Fibroblast of lung (primary cell): ENCODE data around the gene PADI6. TPM values are rescaled to one million over a fixed set of nuclear protein-coding genes. Genes with fewer than 3 reads are reported as not detected.

Experiments
- DNase-seq, 2 donors: peaks; one replicate each; pipeline versions ENCODE4 v3.0.0 to v3.0.0-alpha.2; 2010; ENCODE audit warnings: low read depth in 2 of 2
- H2AFZ ChIP-seq: 2 replicates; pipeline ENCODE4 v1.5.1; 2012; ENCODE audit warnings: low read length, control low read depth, inconsistent platforms
- H3K27ac ChIP-seq: 2 replicates; pipeline ENCODE4 v1.5.1; 2011; ENCODE audit warnings: low read length, control low read depth; ENCODE audit not compliant: insufficient read depth
- H3K27me3 ChIP-seq: 2 replicates; pipeline ENCODE4 v1.5.1; 2011; ENCODE audit warnings: mild to moderate bottlenecking, low read length; ENCODE audit not compliant: control insufficient read depth, insufficient read depth
- H3K36me3 ChIP-seq: 2 replicates; pipeline ENCODE4 v1.5.1; 2011; ENCODE audit warnings: low read length; ENCODE audit not compliant: control insufficient read depth, insufficient read depth
- H3K4me1 ChIP-seq: 2 replicates; pipeline ENCODE4 v1.5.1; 2011; ENCODE audit warnings: low read length; ENCODE audit not compliant: control insufficient read depth, insufficient read depth; ENCODE audit errors: extremely low read depth
- H3K4me2 ChIP-seq: 2 replicates; pipeline ENCODE4 v1.5.1; 2011; ENCODE audit warnings: low read length, control low read depth; ENCODE audit not compliant: insufficient read depth; ENCODE audit errors: extremely low read depth
- H3K4me3 ChIP-seq, 4 experiments: fragments of 200-600 bp in 1 of 4; sonication (generic) in 1 of 4; replicated peaks in 1 of 4; 2 replicates each; pipeline ENCODE4 v1.5.1; 2011 to 2016; ENCODE audit warnings: low read length in 4 of 4, low read depth in 3 of 4, mild to moderate bottlenecking in 3 of 4, control low read depth in 2 of 4, inconsistent platforms in 1 of 4, mixed read lengths in 1 of 4; ENCODE audit not compliant: insufficient read depth in 1 of 4; ENCODE audit errors: control extremely low read depth in 1 of 4
- H3K79me2 ChIP-seq: 2 replicates; pipeline ENCODE4 v1.5.1; 2012; ENCODE audit warnings: mild to moderate bottlenecking, low read length, inconsistent platforms; ENCODE audit not compliant: control insufficient read depth, insufficient read depth
- H3K9ac ChIP-seq: 2 replicates; pipeline ENCODE4 v1.5.1; 2011; ENCODE audit warnings: mild to moderate bottlenecking, low read length, control low read depth; ENCODE audit not compliant: insufficient read depth
- H3K9me3 ChIP-seq: 2 replicates; pipeline ENCODE4 v1.5.1; 2012; ENCODE audit warnings: low read depth, low read length; ENCODE audit not compliant: control insufficient read depth, insufficient read depth
- H4K20me1 ChIP-seq: 2 replicates; pipeline ENCODE4 v1.5.1; 2011; ENCODE audit warnings: low read length; ENCODE audit not compliant: control insufficient read depth, insufficient read depth; ENCODE audit errors: extremely low read depth
- CTCF ChIP-seq, 2 donors: IDR thresholded peaks in 1 of 2; conservative IDR thresholded peaks in 1 of 2; 1 replicate in 1 of 2; 2 replicates in 1 of 2; pipeline ENCODE4 v1.5.1; 2011 to 2012; ENCODE audit warnings: low read length in 2 of 2, control low read depth in 1 of 2, inconsistent platforms in 1 of 2, low read depth in 1 of 2, mild to moderate bottlenecking in 1 of 2
- EZH2 ChIP-seq: IDR thresholded peaks from 2 replicates; pipeline ENCODE4 v1.5.1; 2012; ENCODE audit warnings: low read length, control low read depth, mild to moderate bottlenecking; ENCODE audit errors: missing control alignments
- polyA plus RNA-seq, 2 donors: library from polyadenylated mRNA; depleted of rRNA in 1 of 2; stranded (reverse) in 1 of 2; unstranded in 1 of 2; fragments of >200 nt; gene quantifications; 2 replicates each; pipeline ENCODE4 v1.2.1, GENCODE V29; 2011 to 2012; ENCODE audit warnings: missing spikeins in 1 of 2
- total RNA-seq: library from RNA; depleted of rRNA; stranded (reverse); fragments of >200 nt; gene quantifications from 2 replicates; pipeline ENCODE4 v1.2.1, GENCODE V29; 2014

Gene PADI6
- total and polyA plus RNA-seq, 2 donors (not counting 1 experiment from before 2014, with no cell fraction given): not detected

DNA sequence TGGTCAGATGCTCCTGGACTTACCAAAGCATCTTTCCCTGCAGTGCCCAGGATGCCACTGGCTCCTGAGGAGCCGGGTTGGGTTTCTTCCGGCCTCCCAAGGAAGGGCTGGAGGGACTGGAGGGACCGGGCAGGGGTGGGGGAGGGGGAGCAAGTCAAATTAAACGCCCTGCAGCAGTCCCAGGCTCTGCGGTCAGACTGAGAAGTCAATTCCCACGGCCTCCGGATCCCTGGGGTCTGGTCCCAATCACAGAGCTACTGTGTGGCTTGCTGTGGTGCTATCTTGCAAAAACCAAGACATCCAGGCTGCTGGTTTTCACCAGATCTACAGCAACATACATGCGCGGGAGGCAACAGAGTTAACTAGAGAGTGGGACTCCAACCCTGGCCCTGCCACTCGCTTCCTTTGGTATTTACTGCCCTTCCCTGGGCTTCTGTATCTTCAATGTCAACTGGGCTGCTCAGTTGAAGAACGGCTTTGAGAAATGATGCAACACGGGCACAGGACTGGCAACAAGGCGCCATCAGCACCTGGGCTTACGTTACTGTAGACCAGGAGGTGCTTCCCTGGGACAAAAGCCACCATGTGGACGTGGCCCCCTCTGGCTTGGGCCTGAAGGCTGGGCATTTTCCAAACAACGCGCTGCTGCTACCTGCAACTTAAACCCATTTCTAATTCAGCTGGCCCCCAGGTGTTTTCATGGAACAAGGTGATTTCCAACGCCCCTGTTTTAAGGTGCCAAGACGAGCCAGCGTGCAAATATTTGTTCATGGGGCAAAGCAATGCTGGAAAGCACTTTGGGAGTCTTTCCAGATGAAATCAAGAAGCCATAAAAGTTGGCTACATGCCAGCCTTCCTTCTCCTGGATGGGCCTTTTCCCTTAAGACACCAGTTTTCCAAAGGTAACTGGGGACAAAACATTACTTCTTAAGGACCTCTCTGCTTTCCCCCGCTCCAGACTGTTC lies 56.0 kb downstream of the PADI6 start:
- Histone ChIP-seq H3K4me2 (no peak overlapping the region), H3K9ac (no peak overlapping the region), H4K20me1 (no peaks in the 10 kb centered on the region), H3K79me2 (peaks cover 54% of the 10 kb centered on the region), H3K9me3 (no peaks in the 10 kb centered on the region), H3K4me1 (no peaks in the 10 kb centered on the region), H3K4me3 (no peak overlapping the region), H3K36me3 (peaks cover 24% of the 10 kb centered on the region), H3K27me3 (no peaks in the 10 kb centered on the region), H2AFZ (no peak overlapping the region), H3K27ac (no peak overlapping the region)
- no peak for TF ChIP-seq EZH2
- no peak for TF ChIP-seq CTCF (conservative IDR thresholded peaks at IDR 0.05 in 1 of 2, IDR thresholded peaks at IDR 0.05 in 1 of 2; ENCODE audit: low read depth in 1 of 2, low read length in 2 of 2)
- no peak for DNase-seq

DNA sequence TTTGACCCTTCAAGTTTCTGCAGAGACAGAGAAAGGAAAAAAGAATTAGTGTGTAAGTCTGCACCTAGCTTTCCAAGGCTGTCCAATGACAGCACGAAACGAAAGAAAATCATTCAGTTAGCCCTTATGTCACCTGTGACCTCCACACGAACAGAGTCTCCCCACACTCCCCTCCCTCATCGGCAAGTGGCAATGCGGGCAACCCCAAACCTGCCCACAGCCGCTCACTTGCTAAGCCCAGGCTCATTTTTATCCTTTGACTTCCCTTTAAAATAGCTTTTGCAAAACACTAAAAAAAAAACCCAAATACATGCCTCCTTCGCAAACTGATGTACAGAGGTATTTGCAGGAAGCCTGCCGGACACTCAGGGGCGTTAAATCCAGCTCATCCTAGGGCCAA lies 57.2 kb downstream of the PADI6 start:
- DNase-seq: no peak
- H3K9ac ChIP-seq: no peak overlapping the region
- TF ChIP-seq EZH2: no peak
- TF ChIP-seq CTCF (conservative IDR thresholded peaks at IDR 0.05 in 1 of 2, IDR thresholded peaks at IDR 0.05 in 1 of 2; ENCODE audit: low read depth in 1 of 2, low read length in 2 of 2): no peak
- no peaks in the 10 kb centered on the region for H3K27me3 ChIP-seq
- no peak overlapping the region for H3K4me3 ChIP-seq
- H3K79me2 ChIP-seq: peaks cover 60% of the 10 kb centered on the region
- H4K20me1 ChIP-seq: no peaks in the 10 kb centered on the region
- H2AFZ ChIP-seq: no peak overlapping the region
- H3K9me3 ChIP-seq: no peaks in the 10 kb centered on the region
- H3K4me2 ChIP-seq: no peak overlapping the region
- H3K4me1 ChIP-seq: no peaks in the 10 kb centered on the region
- no peak overlapping the region for H3K27ac ChIP-seq
- H3K36me3 ChIP-seq: peaks cover 20% of the 10 kb centered on the region

DNA sequence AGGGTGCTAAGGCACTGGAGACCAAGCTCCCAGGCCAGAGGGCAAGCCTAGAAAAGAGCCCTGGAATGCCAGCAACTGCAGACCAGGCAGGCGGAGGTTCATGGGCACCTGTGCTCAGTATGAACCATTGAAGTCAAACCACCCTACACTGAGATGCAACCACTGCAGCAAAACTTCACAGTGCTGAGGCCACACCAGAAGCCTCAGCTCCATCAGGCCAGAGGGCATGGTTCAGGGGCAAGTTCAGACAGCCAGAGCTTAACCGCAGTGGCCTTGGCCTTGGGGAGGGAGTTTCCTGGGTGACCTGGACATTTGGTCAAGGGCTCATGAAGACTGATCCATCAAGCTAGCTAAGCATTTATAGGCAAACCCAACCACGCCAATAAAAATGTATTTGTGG lies 60.4 kb downstream of the PADI6 start:
- Histone ChIP-seq H3K79me2 (peaks cover 81% of the 10 kb centered on the region), H3K36me3 (peaks cover 8% of the 10 kb centered on the region), H3K27me3 (no peaks in the 10 kb centered on the region), H3K4me3 (no peak overlapping the region), H3K27ac (no peak overlapping the region), H3K4me2 (no peak overlapping the region), H4K20me1 (no peaks in the 10 kb centered on the region), H3K9me3 (no peaks in the 10 kb centered on the region), H3K9ac (no peak overlapping the region), H2AFZ (no peak overlapping the region), H3K4me1 (peaks cover 4% of the 10 kb centered on the region)
- no peak for DNase-seq
- no peak for TF ChIP-seq EZH2
